ENCODE data around the gene DDX50.
"Not testable (repeated sequence)": the region's sequence is repeated elsewhere in the genome, so short reads cannot be mapped to it uniquely, and the experiment has no call there.

GRCh38 chr10:68940917-68941316, 39.8 kb downstream of the DDX50 start:
- TF ChIP-seq, protein P1, sequence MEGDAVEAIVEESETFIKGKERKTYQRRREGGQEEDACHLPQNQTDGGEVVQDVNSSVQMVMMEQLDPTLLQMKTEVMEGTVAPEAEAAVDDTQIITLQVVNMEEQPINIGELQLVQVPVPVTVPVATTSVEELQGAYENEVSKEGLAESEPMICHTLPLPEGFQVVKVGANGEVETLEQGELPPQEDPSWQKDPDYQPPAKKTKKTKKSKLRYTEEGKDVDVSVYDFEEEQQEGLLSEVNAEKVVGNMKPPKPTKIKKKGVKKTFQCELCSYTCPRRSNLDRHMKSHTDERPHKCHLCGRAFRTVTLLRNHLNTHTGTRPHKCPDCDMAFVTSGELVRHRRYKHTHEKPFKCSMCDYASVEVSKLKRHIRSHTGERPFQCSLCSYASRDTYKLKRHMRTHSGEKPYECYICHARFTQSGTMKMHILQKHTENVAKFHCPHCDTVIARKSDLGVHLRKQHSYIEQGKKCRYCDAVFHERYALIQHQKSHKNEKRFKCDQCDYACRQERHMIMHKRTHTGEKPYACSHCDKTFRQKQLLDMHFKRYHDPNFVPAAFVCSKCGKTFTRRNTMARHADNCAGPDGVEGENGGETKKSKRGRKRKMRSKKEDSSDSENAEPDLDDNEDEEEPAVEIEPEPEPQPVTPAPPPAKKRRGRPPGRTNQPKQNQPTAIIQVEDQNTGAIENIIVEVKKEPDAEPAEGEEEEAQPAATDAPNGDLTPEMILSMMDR (IDR thresholded peaks at IDR 0.05): not testable (repeated sequence)
- TF ChIP-seq RARB (CRISPR knock-in tag; IDR thresholded peaks at IDR 0.05); MAZ (IDR thresholded peaks at IDR 0.05; ENCODE audit: borderline replicate concordance, low read depth, low read length): not testable (repeated sequence)

Data from A549 (cell line).